MCF 10A (cell line): ENCODE measurements around the gene LUZP2. TPM values are rescaled to one million over a fixed set of nuclear protein-coding genes. Genes with fewer than 3 reads are reported as not detected.

Experiments
- BruUV-seq: library from RNA; stranded (reverse); fragments of 400-500 nt; replicated peaks from 2 replicates; lab custom pipeline; 2021; lab: Mats Ljungman, UMichigan
- CTCF ChIA-PET: fragments of 300-600 bp; sonication (Branson Sonifier 250); formaldehyde crosslinking; extraction: SDS; loops from one replicate; lab custom pipeline; 2021; ENCODE audit warnings: antibody characterized with exemption, inconsistent platforms; lab: Yijun Ruan, JAX
- POLR2A ChIA-PET: fragments of 300-600, 350-650 bp; sonication (Branson Sonifier 250); formaldehyde crosslinking; extraction: SDS; loops from one replicate; lab custom pipeline; 2020; ENCODE audit warnings: antibody characterized with exemption, inconsistent platforms; lab: Yijun Ruan, JAX
- DNase-seq: peaks from one replicate; pipeline ENCODE4 v3.0.0-alpha.2; 2018; ENCODE audit not compliant: unreplicated experiment
- H3K27ac Mint-ChIP-seq: one replicate; pipeline ENCODE4 v1.8.0; 2022; ENCODE audit warnings: mild to moderate bottlenecking, low read depth, mixed read lengths; ENCODE audit not compliant: unreplicated experiment
- H3K27me3 Mint-ChIP-seq: one replicate; pipeline ENCODE4 v1.8.0; 2022; ENCODE audit warnings: mixed read lengths; ENCODE audit not compliant: insufficient read depth, unreplicated experiment
- H3K36me3 Mint-ChIP-seq: one replicate; pipeline ENCODE4 v1.8.0; 2022; ENCODE audit warnings: mild to moderate bottlenecking, moderate library complexity, mixed read lengths; ENCODE audit not compliant: insufficient read depth, unreplicated experiment
- H3K4me1 Mint-ChIP-seq: one replicate; pipeline ENCODE4 v1.8.0; 2022; ENCODE audit warnings: mixed read lengths; ENCODE audit not compliant: insufficient read depth, unreplicated experiment
- H3K4me3 Mint-ChIP-seq: one replicate; pipeline ENCODE4 v1.8.0; 2022; ENCODE audit warnings: mild to moderate bottlenecking, moderate library complexity, mixed read lengths; ENCODE audit not compliant: unreplicated experiment
- H3K9me3 Mint-ChIP-seq: one replicate; pipeline ENCODE4 v1.8.0; 2022; ENCODE audit warnings: mixed read lengths; ENCODE audit not compliant: unreplicated experiment
- CTCF ChIP-seq: fragments of 200-600 bp; IDR thresholded peaks from one replicate; pipeline ENCODE4 v1.8.0; 2022; ENCODE audit warnings: antibody characterized with exemption, mild to moderate bottlenecking; ENCODE audit not compliant: unreplicated experiment
- intact Hi-C: fragments of 100-400 bp; cut with micrococcal nuclease; formaldehyde crosslinking; loops from 2 replicates; pipeline ENCODE4 v1.14.1; 2022
- total RNA-seq: library from RNA; stranded (reverse); gene quantifications from 2 replicates; pipeline ENCODE4 v1.2.3, GENCODE V29; 2022

Gene LUZP2
- total RNA-seq, 1 experiment from 2014 or later = not detected

DNA sequence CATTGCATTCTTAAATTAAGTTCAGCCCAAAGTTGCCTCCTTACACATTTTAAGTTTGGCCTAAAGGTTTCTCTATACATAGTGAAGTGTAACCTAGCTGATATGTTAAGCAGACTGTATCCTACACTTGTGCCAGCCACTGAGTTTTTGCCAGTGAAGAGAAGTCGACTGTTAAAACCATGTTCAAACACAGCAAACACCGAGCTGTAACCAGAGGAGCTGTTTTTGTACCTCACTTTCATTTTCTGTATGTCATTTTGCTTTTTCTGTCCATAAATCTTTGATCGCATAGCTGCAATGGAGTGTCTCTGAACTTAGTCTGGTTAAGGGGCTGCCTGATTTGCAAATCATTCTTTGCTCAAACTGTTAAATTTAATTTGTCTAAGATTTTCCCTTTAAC, 403.7 kb downstream of the LUZP2 start:
- ChIA-PET POLR2A (interaction anchor here (0.7 kb wide), 1 partner anchor 1208 kb away, joined by 3 read pairs; no protein-coding TSS in a partner anchor), CTCF (no interaction called here)
- H3K36me3 Mint-ChIP-seq = no peaks in the 10 kb centered on the region
- intact Hi-C loops = no loop called here
- no TSS peak for BruUV-seq
- no peaks in the 10 kb centered on the region for H3K4me1 Mint-ChIP-seq
- TF ChIP-seq CTCF = no peak
- H3K4me3 Mint-ChIP-seq = no peak overlapping the region
- no peaks in the 10 kb centered on the region for H3K9me3 Mint-ChIP-seq
- no peak for DNase-seq
- no peak overlapping the region for H3K27ac Mint-ChIP-seq
- no peaks in the 10 kb centered on the region for H3K27me3 Mint-ChIP-seq

DNA sequence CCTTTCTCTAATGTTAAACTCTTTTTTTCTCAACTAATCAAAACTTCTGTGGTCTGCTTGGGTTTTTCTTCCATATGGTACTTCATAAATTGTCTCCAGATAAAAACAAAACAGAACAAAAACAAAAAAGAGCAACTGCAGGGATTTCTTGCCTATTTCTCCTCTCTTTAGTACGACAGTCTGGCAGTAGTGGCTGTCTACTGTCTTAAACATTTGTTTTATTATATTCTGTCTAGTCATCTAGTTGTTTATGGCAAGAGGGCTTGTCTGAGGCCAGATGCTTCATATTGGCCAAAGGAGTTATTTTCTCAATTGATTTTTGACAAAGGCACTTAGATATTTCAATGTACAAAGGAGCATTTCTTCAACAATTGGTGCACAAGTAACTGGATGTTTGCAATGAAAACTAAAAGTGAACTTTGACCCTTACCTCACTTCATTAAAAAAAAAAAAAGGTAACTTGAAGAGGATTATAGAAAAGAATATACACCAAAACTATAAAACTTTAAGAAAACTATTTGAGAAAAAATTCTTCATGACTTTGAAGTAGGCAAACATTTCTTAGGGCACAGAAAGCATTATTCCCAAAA, 404.2 kb downstream of the LUZP2 start:
- no peak for TF ChIP-seq CTCF
- H3K27ac Mint-ChIP-seq = no peak overlapping the region
- intact Hi-C loops = no loop called here
- H3K36me3 Mint-ChIP-seq = no peaks in the 10 kb centered on the region
- no peaks in the 10 kb centered on the region for H3K4me1 Mint-ChIP-seq
- CTCF ChIA-PET = interaction anchor here (0.7 kb wide), 1 partner anchor 698 kb away, joined by 3 read pairs; no protein-coding TSS in a partner anchor
- no peaks in the 10 kb centered on the region for H3K27me3 Mint-ChIP-seq
- POLR2A ChIA-PET = interaction anchor here (0.7 kb wide), 1 partner anchor 1209 kb away, joined by 3 read pairs; no protein-coding TSS in a partner anchor
- BruUV-seq = no TSS peak
- H3K9me3 Mint-ChIP-seq = no peaks in the 10 kb centered on the region
- H3K4me3 Mint-ChIP-seq = no peak overlapping the region
- no peak for DNase-seq

DNA sequence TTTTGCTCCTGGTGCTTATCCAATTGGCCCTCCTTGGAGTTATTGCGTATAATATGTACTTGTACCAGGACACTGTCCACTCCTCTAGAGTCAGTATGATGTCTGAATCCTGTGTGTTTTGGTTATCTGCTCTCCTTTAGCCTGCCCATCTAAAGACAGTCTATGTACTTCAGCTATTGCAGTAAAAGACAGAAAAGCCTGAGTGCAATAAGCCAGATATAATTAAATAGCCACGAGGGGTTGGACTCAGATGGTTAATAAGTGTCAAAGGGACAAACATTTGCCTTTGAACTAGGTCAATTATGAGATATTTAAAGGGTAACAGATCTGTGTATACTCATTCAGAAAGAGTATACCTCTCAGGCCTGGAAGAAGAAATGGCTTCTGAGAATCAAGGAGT, 406.7 kb downstream of the LUZP2 start:
- DNase-seq = no peak
- H3K4me1 Mint-ChIP-seq = no peaks in the 10 kb centered on the region
- no peak overlapping the region for H3K27ac Mint-ChIP-seq
- no peaks in the 10 kb centered on the region for H3K27me3 Mint-ChIP-seq
- CTCF ChIA-PET = interaction anchor here (0.7 kb wide), 1 partner anchor 337 kb away, joined by 3 read pairs; no protein-coding TSS in a partner anchor
- intact Hi-C loops = no loop called here
- H3K9me3 Mint-ChIP-seq = no peaks in the 10 kb centered on the region
- POLR2A ChIA-PET = no interaction called here
- TF ChIP-seq CTCF = no peak
- no peaks in the 10 kb centered on the region for H3K36me3 Mint-ChIP-seq
- no TSS peak for BruUV-seq
- no peak overlapping the region for H3K4me3 Mint-ChIP-seq

GRCh38 chr11:24925091-24925490, 428.2 kb downstream of the LUZP2 start:
- BruUV-seq = no TSS peak
- ChIA-PET POLR2A (no interaction called here), CTCF (no interaction called here)
- DNase-seq = no peak
- Mint-ChIP-seq H3K4me1 (no peaks in the 10 kb centered on the region), H3K4me3 (no peak overlapping the region), H3K27ac (no peak overlapping the region), H3K27me3 (no peaks in the 10 kb centered on the region), H3K9me3 (peaks cover 8% of the 10 kb centered on the region), H3K36me3 (no peaks in the 10 kb centered on the region)
- TF ChIP-seq CTCF = no peak
- intact Hi-C loops = no loop called here
